ENCODE results near the gene OGFOD3. TPM values are rescaled to one million over a fixed set of nuclear protein-coding genes. Genes with fewer than 3 reads are reported as not detected.

OGFOD3 gene
- total and polyA plus RNA-seq, 9 of the 15 experiments (the other 6 are each of a cell fraction or from before 2014, with no cell fraction given) = 0.69 to 44.7 (median 18.9) TPM

DNA sequence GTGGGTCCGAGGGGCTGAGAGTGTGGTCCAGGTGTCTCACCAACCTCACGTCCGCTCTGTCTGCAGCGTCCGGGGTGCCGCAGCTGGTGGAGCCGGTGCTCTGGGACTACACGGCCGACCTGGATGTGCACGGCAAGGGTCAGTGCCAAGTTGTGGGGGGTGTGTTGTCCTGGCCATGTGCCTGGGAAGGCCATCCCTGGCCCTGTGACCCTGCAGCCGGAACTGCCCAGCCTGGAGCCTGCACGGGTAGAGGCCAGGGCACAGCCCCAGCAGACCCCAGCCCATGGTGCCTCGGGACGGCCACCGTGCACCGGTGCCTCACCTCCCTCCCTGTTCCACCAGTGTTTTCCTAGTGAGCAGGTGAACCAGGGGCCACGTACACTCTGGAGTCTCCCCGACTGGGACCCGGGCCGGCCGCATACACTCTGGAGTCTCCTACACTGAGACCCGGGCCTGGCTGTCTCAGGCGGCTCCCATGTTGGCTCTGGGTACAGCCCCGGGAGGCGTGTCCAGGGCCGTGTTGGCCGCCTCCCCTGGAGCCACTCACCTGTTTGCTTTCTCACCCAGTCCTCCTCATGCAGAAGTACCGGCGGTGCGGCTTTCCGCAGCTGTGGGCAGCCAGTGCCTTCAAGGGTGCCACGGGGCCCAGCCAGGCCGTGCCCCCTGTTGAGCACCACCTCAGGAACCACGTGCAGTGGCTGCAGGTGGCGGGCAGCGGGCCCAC, 18.4 kb upstream of the OGFOD3 start:
- H4K20me1 ChIP-seq (replicated peaks; ENCODE audit: control insufficient read depth, insufficient read depth, low read length) = no peaks in the 10 kb centered on the region
- CTCF ChIA-PET (ENCODE audit: low intra/inter-chr PET ratio) = no interaction called here

More for the DNA sequence above, 18.4 kb upstream of the OGFOD3 start:
- POLR2A ChIA-PET = no interaction called here
- Histone ChIP-seq H3K9me3 (replicated peaks; ENCODE audit: control insufficient read depth, insufficient read depth, low read depth, low read length) (no peaks in the 10 kb centered on the region), H3K79me2 (ENCODE audit: control insufficient read depth, insufficient read depth, low read length) (no peaks in the 10 kb centered on the region), H3K4me1 (replicated peaks in 1 of 2; ENCODE audit: control insufficient read depth in 2 of 2, insufficient read depth in 2 of 2, low read length in 2 of 2) (peaks cover 0 to 67% of the 10 kb centered on the region in 2 experiments; a peak in 2 of 5 replicates), H3K4me2 (ENCODE audit: insufficient read depth, low read length) (no peak overlapping the region), H2AFZ (ENCODE audit: low read depth, low read length) (no peak overlapping the region), H3K9me1 (ENCODE audit: control insufficient read depth, insufficient read depth, low read length) (no peaks in the 10 kb centered on the region), H3K4me3 (no peak overlapping the region), H3K27ac (ENCODE audit: extremely low read depth, low read depth, low read length) (no peak overlapping the region), H3K27me3 (ENCODE audit: control insufficient read depth in 2 of 2, insufficient read depth in 2 of 2, low read length in 2 of 2) (no peaks in the 10 kb centered on the region), H3K36me3 (ENCODE audit: control insufficient read depth, insufficient read depth, low read length) (0 out of 3 replicates have a peak, but pooled peaks cover 2% of the 10 kb centered on the region), H3K9ac (ENCODE audit: insufficient read depth in 1 of 2, low read depth in 2 of 2, low read length in 2 of 2) (no peak overlapping the region; a peak in 1 of 4 replicates)
- intact Hi-C loops (cut with micrococcal nuclease) (no loop called here), in situ Hi-C loops (cut with MboI) (no loop called here)
- 91% methylated on average over 27 of the region's 36 CpGs for WGBS (ENCODE audit: insufficient coverage, low coverage, missing lambda C conversion rate)
- TF ChIP-seq TEAD4 (IDR thresholded peaks at IDR 0.05; ENCODE audit: low read length) (no peak), TEAD4 (CRISPR knock-in tag; IDR thresholded peaks at IDR 0.05; ENCODE audit: borderline replicate concordance) (no peak), POLR2G (IDR thresholded peaks at IDR 0.05; ENCODE audit: low read depth, low read length) (peak; percentile 35; the same call in 1 of the 2 replicates), HMGN3 (IDR thresholded peaks at IDR 0.05; ENCODE audit: borderline replicate concordance, extremely low read depth, insufficient read length, low read depth, low read length) (peak; percentile 19), HMG20B (CRISPR knock-in tag; IDR thresholded peaks at IDR 0.05) (no peak), TCF7 (IDR thresholded peaks at IDR 0.05; ENCODE audit: borderline replicate concordance) (no peak)
- FAIRE-seq (no peak), ATAC-seq (no peak), DNase-seq (ENCODE audit: extremely low read depth in 1 of 4, low spot score in 3 of 4) (no peak)
- no TSS peak for BruUV-seq (replicated peaks)
